HEK293T (cell line): ENCODE data around the gene KCMF1.
A peak's percentile ranks its signal among the peaks of the same experiment; 100 is the strongest.

Source experiments
- CTCF ChIA-PET: fragments of 350-600 bp; formaldehyde crosslinking; extraction: SDS; loops from one replicate; lab custom pipeline; 2021; ENCODE audit warnings: antibody characterized with exemption, inconsistent platforms; lab: Yijun Ruan, JAX
- POLR2A ChIA-PET: fragments of 350-600 bp; formaldehyde crosslinking; extraction: SDS; loops from one replicate; lab custom pipeline; 2020; ENCODE audit warnings: antibody characterized with exemption, inconsistent platforms; lab: Yijun Ruan, JAX
- DNase-seq: peaks from one replicate; pipeline ENCODE4 v3.0.0; 2012; ENCODE audit warnings: mixed read lengths; ENCODE audit errors: extremely low spot score
- ARNT ChIP-seq: fragments of 450-650 bp; IDR thresholded peaks from 2 replicates; pipeline ENCODE4 v1.6.1; 2017; ENCODE audit warnings: mild to moderate bottlenecking
- BHLHE40 ChIP-seq: fragments of 450-650 bp; IDR thresholded peaks from 2 replicates; pipeline ENCODE4 v1.6.1; 2016; ENCODE audit warnings: mild to moderate bottlenecking, moderate library complexity, borderline replicate concordance
- CTBP1 ChIP-seq: fragments of 450-650 bp; IDR thresholded peaks from 2 replicates; pipeline ENCODE4 v1.6.1; 2016; ENCODE audit warnings: borderline replicate concordance
- ELF4 ChIP-seq: fragments of 450-650 bp; IDR thresholded peaks from 2 replicates; pipeline ENCODE4 v1.6.1; 2017; ENCODE audit warnings: antibody characterized with exemption
- FOXA1 ChIP-seq: fragments of 450-650 bp; IDR thresholded peaks from 2 replicates; pipeline ENCODE4 v1.6.1; 2016; ENCODE audit warnings: mild to moderate bottlenecking
- FOXK2 ChIP-seq: fragments of 450-650 bp; IDR thresholded peaks from 2 replicates; pipeline ENCODE4 v1.6.1; 2016; ENCODE audit warnings: mild to moderate bottlenecking
- FOXM1 ChIP-seq: fragments of 450-650 bp; IDR thresholded peaks from 2 replicates; pipeline ENCODE4 v1.6.1; 2017; ENCODE audit warnings: mild to moderate bottlenecking, borderline replicate concordance
- HDGF ChIP-seq: fragments of 450-650 bp; IDR thresholded peaks from 2 replicates; pipeline ENCODE4 v1.6.1; 2017; ENCODE audit warnings: antibody characterized with exemption, borderline replicate concordance
- L3MBTL2 ChIP-seq: fragments of 450-650 bp; conservative IDR thresholded peaks from 2 replicates; pipeline ENCODE4 v1.6.1; 2016; ENCODE audit warnings: mild to moderate bottlenecking
- LEF1 ChIP-seq: fragments of 450-650 bp; IDR thresholded peaks from 2 replicates; pipeline ENCODE4 v1.6.1; 2017; ENCODE audit warnings: mild to moderate bottlenecking, borderline replicate concordance
- NFRKB ChIP-seq: fragments of 450-650 bp; IDR thresholded peaks from 2 replicates; pipeline ENCODE4 v1.6.1; 2016; ENCODE audit warnings: mild to moderate bottlenecking, moderate library complexity
- SP1 ChIP-seq: fragments of 450-650 bp; IDR thresholded peaks from 2 replicates; pipeline ENCODE4 v1.6.1; 2017
- SUZ12 ChIP-seq: fragments of 450-650 bp; IDR thresholded peaks from 2 replicates; pipeline ENCODE4 v1.6.1; 2016; ENCODE audit warnings: mild to moderate bottlenecking
- TARDBP ChIP-seq: fragments of 450-650 bp; IDR thresholded peaks from 2 replicates; pipeline ENCODE4 v1.6.1; 2016
- ZNF384 ChIP-seq: fragments of 450-650 bp; IDR thresholded peaks from 2 replicates; pipeline ENCODE4 v1.6.1; 2016
- TF ChIP-seq, protein P1 (sequence below): fragments of 450-650 bp; IDR thresholded peaks from 2 replicates; pipeline ENCODE4 v1.6.1; 2016

KCMF1 gene

DNA sequence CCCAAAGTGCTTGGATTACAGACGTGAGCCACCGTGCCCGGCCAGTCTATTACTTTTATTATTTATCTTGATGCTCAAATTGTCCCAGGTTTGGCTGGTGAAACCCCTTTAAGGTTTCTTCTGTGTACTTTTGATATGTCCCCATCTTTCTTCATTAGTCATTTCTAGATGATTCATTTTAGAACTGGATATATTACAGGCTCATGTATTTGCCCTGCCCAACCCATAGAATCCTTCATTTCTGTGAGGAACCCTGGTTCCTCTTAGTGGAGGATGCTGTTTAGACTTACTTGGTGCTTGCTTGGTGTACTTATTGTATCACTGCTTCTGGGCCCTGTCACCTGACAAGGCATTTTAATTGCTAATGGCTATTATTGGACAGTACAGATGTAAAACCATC lies 40.1 kb downstream of the KCMF1 start:
- CTCF ChIA-PET, result interaction anchor here (1.0 to 1.4 kb wide), 2 partner anchors 8 to 9 kb away, joined by 6 read pairs; no protein-coding TSS in a partner anchor

DNA sequence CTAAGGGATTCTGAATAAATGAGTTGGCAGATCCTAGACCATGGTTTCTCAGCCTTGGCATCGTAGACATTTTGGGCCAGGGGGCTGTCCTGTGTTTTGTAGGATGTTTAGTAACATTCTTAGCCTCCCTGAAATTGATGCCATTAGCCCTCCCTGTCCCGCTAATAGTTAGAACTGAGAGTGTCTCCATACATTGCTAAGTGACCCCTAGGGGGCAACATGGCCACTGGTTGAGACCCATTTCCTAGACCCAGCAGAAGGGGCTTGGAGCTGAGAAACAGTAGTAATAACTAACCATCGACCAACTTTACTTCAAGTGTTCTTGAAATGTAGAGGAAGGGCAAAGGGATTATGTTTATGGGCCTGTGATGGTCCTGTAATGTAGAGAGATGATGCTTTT lies 40.8 kb downstream of the KCMF1 start:
- POLR2A ChIA-PET, result interaction anchor here (0.5 kb wide), 1 partner anchor 8 kb away, joined by 3 read pairs; no protein-coding TSS in a partner anchor

More for the DNA sequence above, 40.1 kb downstream of the KCMF1 start:
- TF ChIP-seq, protein P1, sequence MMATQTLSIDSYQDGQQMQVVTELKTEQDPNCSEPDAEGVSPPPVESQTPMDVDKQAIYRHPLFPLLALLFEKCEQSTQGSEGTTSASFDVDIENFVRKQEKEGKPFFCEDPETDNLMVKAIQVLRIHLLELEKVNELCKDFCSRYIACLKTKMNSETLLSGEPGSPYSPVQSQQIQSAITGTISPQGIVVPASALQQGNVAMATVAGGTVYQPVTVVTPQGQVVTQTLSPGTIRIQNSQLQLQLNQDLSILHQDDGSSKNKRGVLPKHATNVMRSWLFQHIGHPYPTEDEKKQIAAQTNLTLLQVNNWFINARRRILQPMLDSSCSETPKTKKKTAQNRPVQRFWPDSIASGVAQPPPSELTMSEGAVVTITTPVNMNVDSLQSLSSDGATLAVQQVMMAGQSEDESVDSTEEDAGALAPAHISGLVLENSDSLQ, result no peak
- TF ChIP-seq ZNF384 (no peak), LEF1 (no peak), FOXM1 (no peak), L3MBTL2 (no peak), TARDBP (no peak), SUZ12 (no peak), CTBP1 (no peak), FOXA1 (no peak), BHLHE40 (no peak), ELF4 (no peak), SP1 (no peak), ARNT (no peak), NFRKB (no peak), HDGF (no peak), FOXK2 (no peak)
- no peak for DNase-seq
- POLR2A ChIA-PET, result no interaction called here

DNA sequence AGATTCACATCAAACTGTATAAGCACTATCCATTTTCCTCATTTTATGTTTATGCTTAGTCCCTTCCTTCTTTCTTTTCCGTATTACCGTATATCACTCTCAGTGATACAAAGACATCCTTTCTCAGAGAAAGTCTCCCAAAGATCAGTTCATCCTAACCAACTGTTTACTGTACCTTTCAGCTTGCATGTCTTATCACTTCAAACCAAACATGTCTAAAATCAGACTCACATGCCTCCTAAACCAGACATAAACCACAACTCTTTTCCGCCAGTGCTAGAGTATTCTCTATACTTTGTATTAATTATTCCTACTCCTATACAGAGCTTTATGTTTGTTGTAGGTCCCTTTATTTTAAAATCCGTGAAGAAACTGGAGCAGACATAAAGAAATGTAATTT lies 41.5 kb downstream of the KCMF1 start:
- DNase-seq, result no peak

More for the DNA sequence above, 40.8 kb downstream of the KCMF1 start:
- CTCF ChIA-PET, result interaction anchor here (1.0 to 1.4 kb wide), 4 partner anchors 9 to 86 kb away, joined by 3 to 6 read pairs (median 4); no protein-coding TSS in a partner anchor
- no peak for TF ChIP-seq FOXM1
- no peak for TF ChIP-seq ARNT
- no peak for TF ChIP-seq SUZ12
- no peak for TF ChIP-seq BHLHE40
- no peak for TF ChIP-seq LEF1
- no peak for TF ChIP-seq FOXK2
- no peak for TF ChIP-seq ELF4
- DNase-seq, result peak; percentile 17

DNA sequence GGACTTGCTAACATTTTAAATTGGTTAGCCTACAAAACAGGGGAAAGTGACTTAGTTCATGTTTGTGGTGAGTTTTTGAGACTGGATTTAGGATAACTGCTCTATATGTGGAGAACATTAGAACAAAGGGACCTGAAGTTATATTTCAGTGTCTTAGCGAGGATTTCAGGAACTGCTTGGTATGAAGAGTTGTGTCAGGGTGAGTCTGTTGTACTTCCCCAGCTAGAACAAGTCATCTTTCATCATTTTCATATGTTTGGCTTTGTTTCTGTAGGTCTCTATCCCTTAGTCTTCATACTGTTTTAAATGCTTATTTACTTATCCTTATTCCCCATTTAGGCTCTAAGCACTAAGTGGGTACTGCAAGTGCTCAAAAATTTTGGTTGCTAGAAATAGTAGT lies 41.9 kb downstream of the KCMF1 start:
- CTCF ChIA-PET, result interaction anchor here (1.0 to 1.2 kb wide), 2 partner anchors 18 to 33 kb away, joined by 3 read pairs; no protein-coding TSS in a partner anchor
- no peak for DNase-seq
- TF ChIP-seq BHLHE40, result no peak
- no peak for TF ChIP-seq NFRKB
- TF ChIP-seq FOXA1, result no peak
- TF ChIP-seq ELF4, result no peak
- TF ChIP-seq LEF1, result no peak
- TF ChIP-seq, protein P1, result no peak
- no peak for TF ChIP-seq FOXK2
- TF ChIP-seq CTBP1, result no peak
- TF ChIP-seq SUZ12, result no peak
- POLR2A ChIA-PET, result no interaction called here

More for the DNA sequence above, 41.5 kb downstream of the KCMF1 start:
- CTCF ChIA-PET, result interaction anchor here (1.0 to 1.4 kb wide), 4 partner anchors 10 to 87 kb away, joined by 3 to 6 read pairs (median 4); no protein-coding TSS in a partner anchor
- POLR2A ChIA-PET, result no interaction called here
- TF ChIP-seq L3MBTL2, result no peak
- TF ChIP-seq, protein P1, result no peak
- TF ChIP-seq FOXM1, result no peak
- no peak for TF ChIP-seq FOXA1
- no peak for TF ChIP-seq SUZ12
- no peak for TF ChIP-seq FOXK2
- TF ChIP-seq BHLHE40, result no peak
- no peak for TF ChIP-seq HDGF
- TF ChIP-seq CTBP1, result no peak

DNA sequence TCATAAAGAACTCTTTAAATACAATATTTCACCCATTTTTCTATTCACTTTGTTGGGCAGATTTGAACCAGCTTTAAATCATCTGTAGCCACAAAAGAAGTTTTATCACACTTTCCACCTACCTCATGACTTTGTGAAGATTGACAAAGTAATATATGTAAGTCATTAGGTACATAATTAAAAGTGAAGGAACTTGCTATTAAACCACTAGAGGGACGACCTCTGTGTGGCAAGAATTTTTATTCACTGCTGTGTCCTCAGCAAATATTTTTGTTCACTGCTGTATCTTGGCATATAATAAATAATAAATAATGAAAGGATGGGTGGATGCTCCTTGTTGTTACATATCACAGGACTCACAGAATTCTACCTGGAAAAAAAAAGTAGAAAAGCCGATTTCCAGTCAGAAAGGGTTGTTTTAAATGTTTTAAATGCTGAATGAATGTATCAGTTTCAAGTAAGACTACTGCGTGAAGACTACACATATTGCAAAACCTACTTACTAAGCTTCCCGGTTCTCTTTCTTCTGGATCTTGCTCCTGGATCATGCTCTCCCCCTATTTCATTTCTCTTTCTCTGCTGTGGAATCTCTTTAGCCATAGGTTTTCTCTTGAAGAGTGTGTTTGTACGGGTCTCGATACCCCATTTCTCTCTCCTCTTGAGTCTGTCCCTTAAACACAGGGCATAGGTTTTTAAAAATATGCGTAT lies 44.8 kb downstream of the KCMF1 start:
- TF ChIP-seq SUZ12, result no peak
- TF ChIP-seq ZNF384, result no peak
- TF ChIP-seq HDGF, result no peak
- no peak for TF ChIP-seq NFRKB
- no peak for TF ChIP-seq BHLHE40
- TF ChIP-seq L3MBTL2, result no peak
- TF ChIP-seq CTBP1, result no peak
- CTCF ChIA-PET, result interaction anchor here (0.6 to 1.3 kb wide), 9 partner anchors 10 to 90 kb away, joined by 3 to 20 read pairs (median 4); no protein-coding TSS in a partner anchor
- POLR2A ChIA-PET, result no interaction called here
- DNase-seq, result no peak

DNA sequence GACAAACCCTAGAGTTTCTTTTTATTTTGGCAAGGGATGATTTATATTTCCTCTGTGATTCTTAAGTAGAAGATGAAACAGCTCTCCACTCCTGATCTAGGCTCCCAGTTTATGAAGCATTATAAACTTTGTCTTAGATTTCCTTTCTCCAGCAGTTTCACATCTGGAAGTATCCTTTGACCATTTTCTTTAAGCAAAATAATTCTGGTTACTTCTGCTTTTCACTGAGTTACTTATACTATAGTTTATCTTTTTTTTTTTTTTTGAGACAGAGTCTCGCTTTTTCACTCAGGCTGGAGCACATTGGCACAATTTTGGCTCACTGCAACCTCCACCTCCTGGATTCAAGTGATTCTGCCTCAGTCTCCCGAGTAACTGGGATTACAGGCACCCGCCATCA lies 45.5 kb downstream of the KCMF1 start:
- CTCF ChIA-PET, result interaction anchor here (0.6 kb wide), 1 partner anchor 10 kb away, joined by 4 read pairs; no protein-coding TSS in a partner anchor
- POLR2A ChIA-PET, result no interaction called here
- no peak for DNase-seq
- TF ChIP-seq BHLHE40, result no peak
- TF ChIP-seq FOXA1, result no peak
- no peak for TF ChIP-seq ZNF384
- TF ChIP-seq, protein P1, result no peak
- TF ChIP-seq SUZ12, result no peak
- no peak for TF ChIP-seq ARNT
- no peak for TF ChIP-seq HDGF
- TF ChIP-seq FOXK2, result no peak
- TF ChIP-seq TARDBP, result no peak
- no peak for TF ChIP-seq SP1
- TF ChIP-seq L3MBTL2, result no peak
